Gastroesophageal sphincter (tissue), 3 donors: Measurements from ENCODE around the gene FLYWCH2.

Experiments used
- CTCF ChIP-seq, 4 experiments: fragments of 200-600 bp in 2 of 4; fragments of 450-650 bp in 2 of 4; sonication (generic) in 1 of 4; IDR thresholded peaks; one replicate each; pipeline ENCODE4 v1.5.1; 2017 to 2019; ENCODE audit warnings: antibody characterized with exemption in 4 of 4, mild to moderate bottlenecking in 2 of 4, moderate library complexity in 2 of 4
- POLR2A ChIP-seq, 2 donors: fragments of 450-650 bp; IDR thresholded peaks; one replicate each; pipeline ENCODE4 v1.6.1; 2017; ENCODE audit warnings: antibody characterized with exemption in 2 of 2, mild to moderate bottlenecking in 2 of 2, moderate library complexity in 1 of 2

GRCh38 chr16:2904922-2905240, 21.9 kb downstream of the FLYWCH2 start:
- no peak for TF ChIP-seq POLR2A (IDR thresholded peaks at IDR 0.05)
- peak in 1 of 4 experiments; percentile 23 for TF ChIP-seq CTCF (IDR thresholded peaks at IDR 0.05)
